Large intestine (tissue), 1 donor: ENCODE measurements around the gene HTATIP2. TPM values are rescaled to one million over a fixed set of nuclear protein-coding genes. Genes with fewer than 3 reads are reported as not detected.

Experiments
- polyA plus RNA-seq: library from polyadenylated mRNA; unstranded; fragments of 120-200 nt; gene quantifications from one replicate; pipeline ENCODE4 v1.2.1, GENCODE V29; 2013

HTATIP2 gene
- polyA plus RNA-seq, 1 donor = 25.0 TPM

Other genes with a start within 250 kb of the HTATIP2 start
- gene DBX1, start 203.2 kb upstream of the HTATIP2 start, polyA plus RNA-seq = not detected
- 17.2 TPM for gene PRMT3, start 24.0 kb downstream of the HTATIP2 start, polyA plus RNA-seq
- gene SLC6A5, start 235.9 kb downstream of the HTATIP2 start, polyA plus RNA-seq = 0.01 TPM